K562 (cell line): Measurements from ENCODE around the gene ZBTB8B. TPM values are rescaled to one million over a fixed set of nuclear protein-coding genes. Genes with fewer than 3 reads are reported as not detected.
A peak's percentile ranks its signal among the peaks of the same experiment; 100 is the strongest.

Experiments used
- ATAC-seq: fragments of 200-7000 bp; cut with Tn5 transposase; 3 replicates; pipeline ENCODE4 v1.9.1; 2020; ENCODE audit warnings: moderate library complexity
- BruUV-seq: library from RNA; stranded (reverse); fragments of 400-500 nt; replicated peaks from 2 replicates; lab custom pipeline; 2021; lab: Mats Ljungman, UMichigan
- CTCF ChIA-PET: fragments of 300-600 bp; formaldehyde crosslinking; extraction: SDS; loops from one replicate; lab custom pipeline; 2021; ENCODE audit warnings: low intra/inter-chr PET ratio; lab: Yijun Ruan, JAX
- POLR2A ChIA-PET: fragments of 300-600, 350-650 bp; sonication (Branson Sonifier 250); formaldehyde crosslinking; extraction: SDS; loops from one replicate; lab custom pipeline; 2021; ENCODE audit warnings: antibody characterized with exemption, inconsistent platforms; lab: Yijun Ruan, JAX
- DNase-seq, 4 experiments: peaks; one replicate each; pipeline versions ENCODE4 v3.0.0 to v3.0.0-alpha.2; 2011 to 2018; ENCODE audit warnings: low spot score in 3 of 4, mixed read lengths in 3 of 4; ENCODE audit errors: extremely low read depth in 1 of 4
- FAIRE-seq: peaks from 2 replicates; lab custom pipeline; 2011; peaks lifted over from hg19 to GRCh38; lab: Jason Lieb, UNC
- H2AFZ ChIP-seq: 2 replicates; pipeline ENCODE4 v1.6.0; 2011; ENCODE audit warnings: low read depth, low read length, control low read depth, inconsistent platforms
- H3K27ac ChIP-seq: fragments of 200-600 bp; 3 replicates; pipeline ENCODE4 v1.8.0; 2011; ENCODE audit warnings: low read depth, mild to moderate bottlenecking, control low read depth, inconsistent platforms, low read length, moderate library complexity, mixed read lengths; ENCODE audit errors: extremely low read depth
- H3K27me3 ChIP-seq, 2 experiments: fragments of 300-600 bp in 1 of 2; 2 replicates in 1 of 2; 3 replicates in 1 of 2; pipeline versions ENCODE4 v1.6.0 to v1.8.0; 2011; ENCODE audit warnings: inconsistent platforms in 2 of 2, low read length in 2 of 2, mild to moderate bottlenecking in 1 of 2, mixed read lengths in 1 of 2, moderate library complexity in 1 of 2; ENCODE audit not compliant: control insufficient read depth in 2 of 2, insufficient read depth in 2 of 2
- H3K36me3 ChIP-seq: fragments of 300-600 bp; 3 replicates; pipeline ENCODE4 v1.8.0; 2011; ENCODE audit warnings: mild to moderate bottlenecking, low read length, inconsistent platforms; ENCODE audit not compliant: control insufficient read depth, insufficient read depth
- H3K4me1 ChIP-seq, 2 experiments: fragments of 200-600 bp in 1 of 2; replicated peaks in 1 of 2; 2 replicates in 1 of 2; 3 replicates in 1 of 2; pipeline versions ENCODE4 v1.5.1 to v1.8.0; 2011; ENCODE audit warnings: inconsistent platforms in 2 of 2, low read length in 2 of 2, mild to moderate bottlenecking in 1 of 2, mixed read lengths in 1 of 2, moderate library complexity in 1 of 2; ENCODE audit not compliant: control insufficient read depth in 2 of 2, insufficient read depth in 2 of 2
- H3K4me2 ChIP-seq: 2 replicates; pipeline ENCODE4 v1.6.1; 2011; ENCODE audit warnings: low read length, control low read depth, inconsistent platforms, mixed read lengths; ENCODE audit not compliant: insufficient read depth
- H3K4me3 ChIP-seq: fragments of 200-600 bp; sonication (generic), shearing (Covaris generic); 2 replicates; pipeline ENCODE4 v1.5.1; 2016; ENCODE audit warnings: control low read depth, inconsistent platforms
- H3K79me2 ChIP-seq: fragments of 200-600 bp; 3 replicates; pipeline ENCODE4 v1.8.0; 2011; ENCODE audit warnings: low read length, inconsistent platforms; ENCODE audit not compliant: control insufficient read depth, insufficient read depth
- H3K9ac ChIP-seq, 2 experiments: 2 replicates each; pipeline versions ENCODE4 v1.6.0 to v1.6.1; 2011; ENCODE audit warnings: low read depth in 2 of 2, low read length in 2 of 2, control low read depth in 1 of 2, inconsistent platforms in 1 of 2, mild to moderate bottlenecking in 1 of 2, mixed read lengths in 1 of 2; ENCODE audit not compliant: insufficient read depth in 1 of 2
- H3K9me1 ChIP-seq: one replicate; pipeline ENCODE4 v1.6.0; 2011; ENCODE audit warnings: inconsistent platforms, mild to moderate bottlenecking, low read length, moderate library complexity; ENCODE audit not compliant: control insufficient read depth, insufficient read depth
- H3K9me3 ChIP-seq: replicated peaks from 2 replicates; pipeline ENCODE4 v1.5.1; 2011; ENCODE audit warnings: low read depth, low read length, inconsistent platforms; ENCODE audit not compliant: control insufficient read depth, insufficient read depth
- H4K20me1 ChIP-seq: replicated peaks from 2 replicates; pipeline ENCODE4 v1.6.1; 2011; ENCODE audit warnings: low read length, inconsistent platforms, mixed read lengths; ENCODE audit not compliant: control insufficient read depth, insufficient read depth
- CBFA2T3 ChIP-seq: fragments of 450-650 bp; IDR thresholded peaks from 2 replicates; pipeline ENCODE4 v1.6.1; 2017
- CBX5 ChIP-seq: IDR thresholded peaks from 2 replicates; pipeline ENCODE4 v1.6.1; 2014; ENCODE audit warnings: low read depth, borderline replicate concordance
- CTBP1 ChIP-seq: fragments of 450-650 bp; IDR thresholded peaks from 2 replicates; pipeline ENCODE4 v1.6.1; 2016; ENCODE audit warnings: borderline replicate concordance
- CTCFL ChIP-seq: IDR thresholded peaks from 2 replicates; pipeline ENCODE4 v1.6.1; 2011; ENCODE audit warnings: borderline replicate concordance, low read depth, mild to moderate bottlenecking, moderate library complexity, low read length; ENCODE audit not compliant: insufficient read depth, poor library complexity, severe bottlenecking
- FOSL1 ChIP-seq: fragments of 200-800 bp; sonication (Bioruptor generic); conservative IDR thresholded peaks from 2 replicates; pipeline ENCODE4 v1.6.1; 2016; ENCODE audit warnings: missing genetic modification characterization, missing compliant biosample characterization
- PBX2 ChIP-seq, 2 experiments: IDR thresholded peaks in 1 of 2; conservative IDR thresholded peaks in 1 of 2; 2 replicates each; pipeline ENCODE4 v1.6.1; 2016; ENCODE audit warnings: low read depth in 2 of 2, mild to moderate bottlenecking in 1 of 2, missing compliant biosample characterization in 1 of 2, missing genetic modification characterization in 1 of 2, moderate library complexity in 1 of 2
- SMC3 ChIP-seq: conservative IDR thresholded peaks from 2 replicates; pipeline ENCODE4 v1.6.1; 2011; ENCODE audit warnings: low read depth, low read length, improper control_type of control experiment; ENCODE audit not compliant: insufficient read depth
- SOX6 ChIP-seq: fragments of 450-650 bp; IDR thresholded peaks from 2 replicates; pipeline ENCODE4 v1.6.1; 2014; ENCODE audit warnings: mild to moderate bottlenecking
- USF1 ChIP-seq: sonication (generic); formaldehyde crosslinking; IDR thresholded peaks from 2 replicates; pipeline ENCODE4 v1.9.0; 2022; ENCODE audit warnings: mild to moderate bottlenecking, missing genetic modification reagents
- ZNF24 ChIP-seq: fragments of 450-650 bp; IDR thresholded peaks from 2 replicates; pipeline ENCODE4 v1.6.1; 2016
- ZNF41 ChIP-seq: fragments of 250-450 bp; sonication (Bioruptor Pico); conservative IDR thresholded peaks from 2 replicates; pipeline ENCODE4 v1.4.0; 2020; ENCODE audit warnings: mild to moderate bottlenecking
- ZNF431 ChIP-seq: sonication (generic); formaldehyde crosslinking; IDR thresholded peaks from 2 replicates; pipeline ENCODE4 v1.8.0; 2022; ENCODE audit warnings: mild to moderate bottlenecking, missing genetic modification reagents
- ZNF584 ChIP-seq: fragments of 200-800 bp; sonication (Bioruptor generic); IDR thresholded peaks from 2 replicates; pipeline ENCODE4 v1.6.1; 2016; ENCODE audit warnings: low read depth, mild to moderate bottlenecking, missing genetic modification characterization, missing compliant biosample characterization
- WGBS: fragments of 100-300 bp; shearing (Covaris generic); methylation state at CpG from one replicate; pipeline ENCODE4 v1.1.6; 2016; ENCODE audit warnings: low coverage, mixed read lengths; ENCODE audit not compliant: insufficient coverage; ENCODE audit errors: missing lambda C conversion rate; 5-methylcytosine and 5-hydroxymethylcytosine counted together
- in situ Hi-C: fragments of 300-500 bp; cut with MboI; formaldehyde crosslinking; loops from 4 replicates; pipeline ENCODE4 v1.15.0; 2018; ENCODE audit warnings: inconsistent platforms, mixed read lengths
- intact Hi-C: fragments of 100-400 bp; cut with micrococcal nuclease; formaldehyde crosslinking; loops from 2 replicates; pipeline ENCODE4 v1.14.2; 2022
- polyA plus RNA-seq, 8 experiments: library from polyadenylated mRNA; depleted of rRNA in 4 of 8; stranded (reverse) in 5 of 8; unstranded in 3 of 8; fragments of >200 nt; fragmentation: Nextera tagmentation in 2 of 8; fragmentation: Illumina TruSeq in 1 of 8; extraction: Ambion mirVana in 2 of 8; extraction: Trizol in 1 of 8; gene quantifications; 2 replicates each; pipeline versions ENCODE4 v1.2.1 to v1.2.3, GENCODE V29; 2011 to 2014; ENCODE audit warnings: inconsistent platforms in 1 of 8, missing spikeins in 1 of 8
- total RNA-seq, 7 experiments: library from RNA; depleted of rRNA in 6 of 7; stranded (reverse); fragments of >200 nt in 6 of 7; fragmentation: Illumina TruSeq in 2 of 7; extraction: Trizol in 2 of 7; gene quantifications; 2 replicates each; pipeline versions ENCODE4 v1.2.1 to v1.2.3, GENCODE V29; 2011 to 2021; ENCODE audit warnings: low replicate concordance in 1 of 7
- TF ChIP-seq, protein P1 (sequence below): fragments of 450-650 bp; IDR thresholded peaks from 2 replicates; pipeline ENCODE4 v1.6.1; 2016

Gene ZBTB8B
- total and polyA plus RNA-seq, 9 of the 15 experiments (the other 6 are each of a cell fraction or from before 2014, with no cell fraction given) = not detected

GRCh38 chr1:32486463-32487113, 21.7 kb downstream of the ZBTB8B start (continued):
- TF ChIP-seq PBX2 (CRISPR knock-in tag; IDR thresholded peaks at IDR 0.05; ENCODE audit: low read depth) (no peak), PBX2 (tag; conservative IDR thresholded peaks at IDR 0.05; ENCODE audit: low read depth) (peak; percentile 48), ZNF584 (no peak)
- TF ChIP-seq, protein P1, sequence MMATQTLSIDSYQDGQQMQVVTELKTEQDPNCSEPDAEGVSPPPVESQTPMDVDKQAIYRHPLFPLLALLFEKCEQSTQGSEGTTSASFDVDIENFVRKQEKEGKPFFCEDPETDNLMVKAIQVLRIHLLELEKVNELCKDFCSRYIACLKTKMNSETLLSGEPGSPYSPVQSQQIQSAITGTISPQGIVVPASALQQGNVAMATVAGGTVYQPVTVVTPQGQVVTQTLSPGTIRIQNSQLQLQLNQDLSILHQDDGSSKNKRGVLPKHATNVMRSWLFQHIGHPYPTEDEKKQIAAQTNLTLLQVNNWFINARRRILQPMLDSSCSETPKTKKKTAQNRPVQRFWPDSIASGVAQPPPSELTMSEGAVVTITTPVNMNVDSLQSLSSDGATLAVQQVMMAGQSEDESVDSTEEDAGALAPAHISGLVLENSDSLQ = peak; percentile 75

GRCh38 chr1:32487182-32487581, 22.3 kb downstream of the ZBTB8B start:
- Histone ChIP-seq H3K27me3 (peaks cover 34 to 37% of the 10 kb centered on the region in 2 experiments), H3K4me1 (no peaks in the 10 kb centered on the region), H3K27ac (no peak overlapping the region), H3K9me1 (no peaks in the 10 kb centered on the region), H2AFZ (no peak overlapping the region), H3K9me3 (no peaks in the 10 kb centered on the region), H3K36me3 (no peaks in the 10 kb centered on the region), H4K20me1 (no peaks in the 10 kb centered on the region), H3K4me3 (no peak overlapping the region), H3K79me2 (no peaks in the 10 kb centered on the region), H3K9ac (no peak overlapping the region), H3K4me2 (no peak overlapping the region)
- in situ Hi-C loops (no loop called here), intact Hi-C loops (no loop called here)
- DNase-seq (peak in 1 of 4 experiments; percentile 44), ATAC-seq (peak; percentile 91), FAIRE-seq (peak; percentile 65)
- BruUV-seq = no TSS peak
- ChIA-PET POLR2A (interaction anchor here (0.7 to 1.1 kb wide), 2 partner anchors 9 to 23 kb away, joined by 3 read pairs; no protein-coding TSS in a partner anchor), CTCF (interaction anchor here (0.6 kb wide), 1 partner anchor 14 kb away, joined by 3 read pairs; no protein-coding TSS in a partner anchor)
- 5% methylated on average over 5 of the region's 5 CpGs for WGBS
- TF ChIP-seq CBFA2T3 (no peak), USF1 (CRISPR knock-in tag) (peak; percentile 32; the same call in 1 of the 2 replicates), CTCFL (peak; percentile 44), SMC3 (no peak), CBX5 (no peak), ZNF431 (CRISPR knock-in tag) (peak; percentile 55; the same call in 1 of the 2 replicates), CTBP1 (0 out of 2 replicates have a peak, but pooled peaks have one; percentile 40), ZNF24 (no peak), ZNF41 (CRISPR knock-in tag) (no peak), SOX6 (peak; percentile 39; the same call in 1 of the 2 replicates), FOSL1 (tag) (peak; percentile 76)
